Upper lobe of left lung (tissue), 6 donors: ENCODE measurements around the gene SMAD6. TPM values are rescaled to one million over a fixed set of nuclear protein-coding genes. Genes with fewer than 3 reads are reported as not detected.
A peak's percentile ranks its signal among the peaks of the same experiment; 100 is the strongest.

ENCODE experiments used
- ATAC-seq, 2 donors: fragments of 200-7000 bp; cut with Tn5 transposase; one replicate each; pipeline ENCODE4 v1.9.1; 2022; ENCODE audit warnings: mild to moderate bottlenecking in 2 of 2, moderate library complexity in 2 of 2; ENCODE audit not compliant: low FRiP score in 2 of 2
- DNase-seq, 2 donors: peaks; one replicate each; pipeline ENCODE4 v3.0.0-alpha.2; 2019 to 2020
- H3K27ac ChIP-seq, 4 donors: fragments of 200-600 bp; sonication (generic); one replicate each; pipeline ENCODE4 v1.5.1; 2016 to 2019
- H3K27me3 ChIP-seq, 4 donors: fragments of 200-600 bp; sonication (generic); one replicate each; pipeline ENCODE4 v1.5.1; 2017 to 2019
- H3K36me3 ChIP-seq, 4 donors: fragments of 200-600 bp; sonication (generic); one replicate each; pipeline ENCODE4 v1.5.1; 2016 to 2019
- H3K4me1 ChIP-seq, 4 donors: fragments of 200-600 bp; sonication (generic); one replicate each; pipeline ENCODE4 v1.5.1; 2018 to 2019
- H3K4me3 ChIP-seq, 4 donors: fragments of 200-600 bp; sonication (generic); one replicate each; pipeline ENCODE4 v1.5.1; 2017 to 2019; ENCODE audit warnings: mild to moderate bottlenecking in 2 of 4, moderate library complexity in 1 of 4
- H3K9me3 ChIP-seq, 4 donors: fragments of 200-600 bp; sonication (generic); one replicate each; pipeline ENCODE4 v1.5.1; 2018 to 2019
- EP300 ChIP-seq, 4 donors: sonication (generic); formaldehyde crosslinking; IDR thresholded peaks; one replicate each; pipeline ENCODE4 v1.5.1; 2017; ENCODE audit warnings: antibody characterized with exemption in 4 of 4, control low read depth in 2 of 4
- POLR2A ChIP-seq, 4 donors: fragments of 450-650 bp; IDR thresholded peaks; one replicate each; pipeline ENCODE4 v1.5.1; 2016 to 2017; ENCODE audit warnings: antibody characterized with exemption in 4 of 4, mild to moderate bottlenecking in 2 of 4
- POLR2AphosphoS5 ChIP-seq, 2 donors: sonication (generic); formaldehyde crosslinking; IDR thresholded peaks; one replicate each; pipeline ENCODE4 v1.5.1; 2017; ENCODE audit warnings: antibody characterized with exemption in 2 of 2
- WGBS, 2 donors: methylation state at CpG; one replicate each; pipeline ENCODE4 v1.1.5; 2017 to 2018; 5-methylcytosine and 5-hydroxymethylcytosine counted together
- total RNA-seq, 6 donors: library from RNA; depleted of rRNA in 4 of 6; stranded (reverse); fragments of >200 nt in 4 of 6; gene quantifications; one replicate each; pipeline versions ENCODE4 v1.1.0 to v1.2.1, GENCODE V29; 2016 to 2021
- TF ChIP-seq, protein P1 (sequence below), 6 experiments: fragments of 450-650 bp in 4 of 6; fragments of 200-600 bp in 2 of 6; sonication (generic) in 2 of 6; IDR thresholded peaks; one replicate each; pipeline ENCODE4 v1.5.1; 2016 to 2019; ENCODE audit warnings: antibody characterized with exemption in 6 of 6
- donor health status: DM: no; HTN: no; CAD: no; lungs with moderate emphysema.
- donor health status: DM: no; HTN: yes; CAD: no; lungs with severe emphysema.

Gene SMAD6
- total RNA-seq, 6 donors from 2014 or later: 76.6 to 377 (median 102) TPM

DNA sequence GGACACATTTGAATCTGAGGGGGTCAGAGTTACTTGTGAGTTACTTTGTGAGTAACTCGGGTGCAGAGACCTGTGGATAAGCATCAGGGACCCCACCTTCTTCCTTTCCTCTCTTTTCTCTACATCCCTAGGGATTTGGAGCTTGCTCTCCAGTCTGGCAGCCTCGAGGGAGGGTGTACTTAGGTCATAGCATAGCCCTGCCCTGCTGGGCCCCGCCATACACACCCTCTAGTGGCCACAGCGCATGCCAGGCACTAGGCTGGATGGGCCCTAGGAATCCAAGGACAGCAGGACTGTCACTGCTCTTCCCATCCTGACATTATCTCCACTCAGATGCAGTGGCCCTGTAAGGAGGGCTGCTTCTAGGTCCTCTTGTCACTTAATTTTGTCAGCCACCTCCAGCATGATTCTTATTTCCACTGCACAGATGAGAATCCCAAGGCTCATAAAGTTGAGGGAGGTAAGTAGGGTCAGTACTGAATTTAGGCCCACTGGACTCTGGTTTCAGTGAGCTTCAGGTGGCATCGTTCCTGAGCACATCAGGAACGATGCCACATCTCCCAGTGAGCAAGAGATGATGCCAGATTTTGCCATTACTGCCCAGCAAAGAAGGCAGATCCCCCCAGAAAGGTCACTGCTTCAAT, 3.6 kb upstream of the SMAD6 start:
- ATAC-seq (no peak), DNase-seq (peak in 1 of 2 donors; percentile 71)
- Histone ChIP-seq H3K27ac (peak overlapping the region; percentile 46 to 80 (median 59)), H3K4me3 (no peak overlapping the region), H3K36me3 (no peaks in the 10 kb centered on the region), H3K27me3 (peaks cover 0 to 8% (median 0%) of the 10 kb centered on the region in 4 donors), H3K4me1 (peaks cover 7 to 25% (median 19%) of the 10 kb centered on the region in 4 donors), H3K9me3 (no peaks in the 10 kb centered on the region)
- 21 to 29% methylated on average over 6 of the region's 6 CpGs for WGBS, 2 donors
- no peak for TF ChIP-seq POLR2A (IDR thresholded peaks at IDR 0.05)
- no peak for TF ChIP-seq EP300 (IDR thresholded peaks at IDR 0.05)
- TF ChIP-seq, protein P1, sequence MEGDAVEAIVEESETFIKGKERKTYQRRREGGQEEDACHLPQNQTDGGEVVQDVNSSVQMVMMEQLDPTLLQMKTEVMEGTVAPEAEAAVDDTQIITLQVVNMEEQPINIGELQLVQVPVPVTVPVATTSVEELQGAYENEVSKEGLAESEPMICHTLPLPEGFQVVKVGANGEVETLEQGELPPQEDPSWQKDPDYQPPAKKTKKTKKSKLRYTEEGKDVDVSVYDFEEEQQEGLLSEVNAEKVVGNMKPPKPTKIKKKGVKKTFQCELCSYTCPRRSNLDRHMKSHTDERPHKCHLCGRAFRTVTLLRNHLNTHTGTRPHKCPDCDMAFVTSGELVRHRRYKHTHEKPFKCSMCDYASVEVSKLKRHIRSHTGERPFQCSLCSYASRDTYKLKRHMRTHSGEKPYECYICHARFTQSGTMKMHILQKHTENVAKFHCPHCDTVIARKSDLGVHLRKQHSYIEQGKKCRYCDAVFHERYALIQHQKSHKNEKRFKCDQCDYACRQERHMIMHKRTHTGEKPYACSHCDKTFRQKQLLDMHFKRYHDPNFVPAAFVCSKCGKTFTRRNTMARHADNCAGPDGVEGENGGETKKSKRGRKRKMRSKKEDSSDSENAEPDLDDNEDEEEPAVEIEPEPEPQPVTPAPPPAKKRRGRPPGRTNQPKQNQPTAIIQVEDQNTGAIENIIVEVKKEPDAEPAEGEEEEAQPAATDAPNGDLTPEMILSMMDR (IDR thresholded peaks at IDR 0.05): peak; percentile 63 to 85 (median 80)
- TF ChIP-seq POLR2AphosphoS5 (IDR thresholded peaks at IDR 0.05): no peak

DNA sequence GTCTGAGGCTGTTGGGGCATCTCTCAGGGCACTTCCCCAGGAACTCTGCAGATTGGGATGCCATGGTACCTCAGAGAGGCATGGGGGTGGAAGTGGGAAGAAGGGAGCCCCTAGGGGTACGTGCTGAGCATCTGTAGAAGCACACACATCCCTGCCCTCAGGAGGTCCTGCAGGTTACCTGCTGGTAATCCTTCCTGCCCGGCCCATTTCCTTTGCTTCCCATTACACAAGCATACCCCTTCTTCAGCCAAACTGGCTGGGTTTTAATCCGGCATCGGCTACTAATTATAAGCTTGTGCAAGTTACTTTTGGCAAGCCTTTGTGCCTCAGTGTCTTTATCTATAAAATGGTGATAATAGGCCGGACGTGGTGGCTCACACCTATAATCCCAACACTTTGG, 3.1 kb upstream of the SMAD6 start:
- WGBS, 2 donors: 71 to 87% methylated on average over 6 of the region's 6 CpGs
- peak overlapping the region; percentile 46 to 80 (median 59) for H3K27ac ChIP-seq
- peaks cover 0 to 1% (median 0%) of the 10 kb centered on the region in 4 donors for H3K36me3 ChIP-seq
- ATAC-seq (no peak), DNase-seq (no peak)
- no peak for TF ChIP-seq POLR2AphosphoS5 (IDR thresholded peaks at IDR 0.05)
- TF ChIP-seq EP300 (IDR thresholded peaks at IDR 0.05): no peak
- TF ChIP-seq, protein P1 (IDR thresholded peaks at IDR 0.05): no peak
- H3K4me1 ChIP-seq: peaks cover 7 to 31% (median 19%) of the 10 kb centered on the region in 4 donors
- peaks cover 0 to 11% (median 0%) of the 10 kb centered on the region in 4 donors for H3K27me3 ChIP-seq
- no peaks in the 10 kb centered on the region for H3K9me3 ChIP-seq
- no peak overlapping the region for H3K4me3 ChIP-seq

DNA sequence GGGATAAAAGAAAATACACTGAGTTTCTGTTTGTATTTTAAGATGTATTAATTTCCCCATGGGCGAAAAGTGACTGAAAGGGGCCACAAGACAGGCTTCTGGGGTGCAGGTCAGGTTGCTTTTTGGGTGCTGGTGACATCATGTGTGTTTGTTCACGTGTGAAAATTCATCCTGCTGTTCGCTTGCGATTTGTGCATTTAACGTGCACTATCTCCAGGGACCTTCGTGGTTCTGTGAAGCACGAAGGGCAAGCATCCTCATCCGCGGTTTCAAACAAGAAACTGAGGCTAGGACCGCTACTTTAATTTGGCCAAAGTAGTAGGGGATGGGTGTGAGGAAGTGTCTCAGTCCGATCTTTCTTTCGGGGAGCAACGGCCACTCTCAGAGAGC, 1.6 kb upstream of the SMAD6 start:
- WGBS, 2 donors: 7 to 9% methylated on average over 6 to 13 of the region's 13 CpGs
- H3K27ac ChIP-seq: peak overlapping the region; percentile 59 to 89 (median 82)
- ATAC-seq: no peak

DNA sequence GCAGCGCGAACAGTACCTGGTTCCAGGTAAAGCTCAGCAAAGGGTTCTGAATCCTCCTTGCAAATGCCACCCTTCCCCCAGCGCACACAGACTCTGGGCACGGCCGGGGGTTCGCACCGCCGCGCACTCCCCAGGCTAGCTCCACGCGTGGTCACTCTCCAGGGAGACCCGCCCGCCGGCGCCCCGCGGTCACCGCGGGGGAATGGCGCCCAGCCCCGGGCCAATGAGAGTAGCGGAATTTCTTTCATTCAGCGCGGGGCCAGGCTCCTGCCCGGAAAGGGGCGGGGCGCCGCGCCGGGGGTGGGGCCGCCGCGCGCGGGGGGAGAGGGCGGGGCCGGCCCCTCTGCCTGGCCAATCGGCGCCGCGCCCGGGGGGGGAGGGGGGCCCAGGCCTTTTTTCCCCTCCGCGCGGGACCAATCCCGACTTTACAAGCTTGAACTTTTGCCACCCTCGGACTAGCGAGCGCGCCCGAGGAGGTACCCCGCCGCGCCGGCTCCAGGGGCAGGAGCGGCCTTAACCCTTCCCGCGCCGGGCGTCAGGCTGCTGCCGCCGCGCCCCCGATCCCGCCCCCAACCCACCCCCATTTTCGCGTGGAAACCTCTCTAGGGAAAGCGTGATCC, 1.1 kb upstream of the SMAD6 start:
- TF ChIP-seq, protein P1 (IDR thresholded peaks at IDR 0.05): no peak
- TF ChIP-seq EP300 (IDR thresholded peaks at IDR 0.05) (no peak), POLR2AphosphoS5 (IDR thresholded peaks at IDR 0.05) (peak; percentile 5 to 45), POLR2A (IDR thresholded peaks at IDR 0.05) (peak in 1 of 4 donors; percentile 35)
- H3K36me3 ChIP-seq: peaks cover 0 to 21% (median 4%) of the 10 kb centered on the region in 4 donors
- H3K27me3 ChIP-seq: peaks cover 0 to 11% (median 0%) of the 10 kb centered on the region in 4 donors
- H3K27ac ChIP-seq: peak overlapping the region; percentile 84 to 90 (median 88)
- peaks cover 18 to 50% (median 29%) of the 10 kb centered on the region in 4 donors for H3K4me1 ChIP-seq
- peak; percentile 96 to 99 for DNase-seq
- no peaks in the 10 kb centered on the region for H3K9me3 ChIP-seq
- peak overlapping the region; percentile 61 to 90 (median 76) for H3K4me3 ChIP-seq
- ATAC-seq: peak; percentile 90 to 92
- WGBS, 2 donors: 0% methylated on average over 2 to 46 of the region's 68 CpGs

More for the DNA sequence above, 1.6 kb upstream of the SMAD6 start:
- peak overlapping the region; percentile 49 to 90 (median 76) for H3K4me3 ChIP-seq
- peaks cover 0 to 11% (median 0%) of the 10 kb centered on the region in 4 donors for H3K27me3 ChIP-seq
- TF ChIP-seq POLR2AphosphoS5 (IDR thresholded peaks at IDR 0.05) (no peak), POLR2A (IDR thresholded peaks at IDR 0.05) (no peak), EP300 (IDR thresholded peaks at IDR 0.05) (no peak)
- TF ChIP-seq, protein P1 (IDR thresholded peaks at IDR 0.05): no peak
- H3K36me3 ChIP-seq: peaks cover 0 to 16% (median 4%) of the 10 kb centered on the region in 4 donors
- peaks cover 18 to 45% (median 24%) of the 10 kb centered on the region in 4 donors for H3K4me1 ChIP-seq
- no peak for DNase-seq
- no peaks in the 10 kb centered on the region for H3K9me3 ChIP-seq
